Measurements from ENCODE around the gene HPCAL1. TPM values are rescaled to one million over a fixed set of nuclear protein-coding genes. Genes with fewer than 3 reads are reported as not detected.

Gene HPCAL1
- total and polyA plus RNA-seq, 2 of the 8 experiments (the other 6 are each of a cell fraction or from before 2014, with no cell fraction given): 5.8 to 8.6 TPM

GRCh38 chr2:10446631-10447030, 143.9 kb downstream of the HPCAL1 start (continued):
- no peak for TF ChIP-seq NANOG (IDR thresholded peaks at IDR 0.05; ENCODE audit: insufficient read depth, low read depth, low read length, poor library complexity, severe bottlenecking)
- no peak for TF ChIP-seq TAF7 (optimal IDR thresholded peaks at IDR 0.05; ENCODE audit: borderline replicate concordance, low read depth, low read length)
- no peak for TF ChIP-seq KDM4A (IDR thresholded peaks at IDR 0.05; ENCODE audit: low read depth, low read length, severe bottlenecking)
- no peak for TF ChIP-seq CHD7 (IDR thresholded peaks at IDR 0.05; ENCODE audit: insufficient replicate concordance, low read length)
